ENCODE data around the gene DGKG.

Gene DGKG

GRCh38 chr3:186367631-186368030, 5.6 kb upstream of the DGKG start:
- DNase-seq (ENCODE audit: low spot score) = no peak

- DNase-seq (ENCODE audit: low spot score) = no peak
Observed at GRCh38 chr3:186366206-186366605, 4.2 kb upstream of the DGKG start.

GRCh38 chr3:186365202-186365974, 3.4 kb upstream of the DGKG start:
- DNase-seq (ENCODE audit: low spot score) = no peak

GRCh38 chr3:186362988-186363387, 954 bp upstream of the DGKG start:
- no peak for DNase-seq (ENCODE audit: low spot score)

- no peak for DNase-seq (ENCODE audit: low spot score)
Observed at GRCh38 chr3:186362537-186362842, 456 bp upstream of the DGKG start.

- no peak for DNase-seq (ENCODE audit: low spot score)
Observed at GRCh38 chr3:186361246-186361761, 730 bp downstream of the DGKG start.

GRCh38 chr3:186360779-186361178, 1.3 kb downstream of the DGKG start:
- no peak for DNase-seq (ENCODE audit: low spot score)

GRCh38 chr3:186359078-186359477, 3.0 kb downstream of the DGKG start:
- no peak for DNase-seq (ENCODE audit: low spot score)

- DNase-seq (ENCODE audit: low spot score) = no peak
Observed at GRCh38 chr3:186356152-186356551, 5.9 kb downstream of the DGKG start.

- DNase-seq (ENCODE audit: low spot score) = no peak
Observed at GRCh38 chr3:186354100-186354499, 7.9 kb downstream of the DGKG start.

GRCh38 chr3:186352369-186352768, 9.7 kb downstream of the DGKG start:
- DNase-seq (ENCODE audit: low spot score) = no peak

GRCh38 chr3:186342197-186342596, 19.8 kb downstream of the DGKG start:
- no peak for DNase-seq (ENCODE audit: low spot score)

- DNase-seq (ENCODE audit: low spot score) = no peak
Observed at GRCh38 chr3:186340204-186340603, 21.8 kb downstream of the DGKG start.

- DNase-seq (ENCODE audit: low spot score) = no peak
Observed at GRCh38 chr3:186339180-186339918, 22.7 kb downstream of the DGKG start.

GRCh38 chr3:186333256-186333655, 28.8 kb downstream of the DGKG start:
- no peak for DNase-seq (ENCODE audit: low spot score)

GRCh38 chr3:186330772-186331460, 31.1 kb downstream of the DGKG start:
- DNase-seq (ENCODE audit: low spot score) = no peak

GRCh38 chr3:186329589-186329988, 32.4 kb downstream of the DGKG start:
- no peak for DNase-seq (ENCODE audit: low spot score)

GRCh38 chr3:186327912-186328487, 34.0 kb downstream of the DGKG start:
- no peak for DNase-seq (ENCODE audit: low spot score)

GRCh38 chr3:186322761-186323160, 39.3 kb downstream of the DGKG start:
- no peak for DNase-seq (ENCODE audit: low spot score)

- DNase-seq (ENCODE audit: low spot score) = no peak
Observed at GRCh38 chr3:186321746-186322145, 40.3 kb downstream of the DGKG start.

- DNase-seq (ENCODE audit: low spot score) = no peak
Observed at GRCh38 chr3:186320862-186321568, 41.0 kb downstream of the DGKG start.

- DNase-seq (ENCODE audit: low spot score) = no peak
Observed at GRCh38 chr3:186319945-186320344, 42.1 kb downstream of the DGKG start.

Data from CD4-positive, alpha-beta T cell treated with Interleukin-15 for 4 hours (primary cell).